ENCODE results near the gene HUNK. TPM values are rescaled to one million over a fixed set of nuclear protein-coding genes. Genes with fewer than 3 reads are reported as not detected.
"Not testable (repeated sequence)": the region's sequence is repeated elsewhere in the genome, so short reads cannot be mapped to it uniquely, and the experiment has no call there.

The HUNK gene
- total and polyA plus RNA-seq, 2 donors from 2014 or later, result 2.7 to 17.2 TPM

DNA sequence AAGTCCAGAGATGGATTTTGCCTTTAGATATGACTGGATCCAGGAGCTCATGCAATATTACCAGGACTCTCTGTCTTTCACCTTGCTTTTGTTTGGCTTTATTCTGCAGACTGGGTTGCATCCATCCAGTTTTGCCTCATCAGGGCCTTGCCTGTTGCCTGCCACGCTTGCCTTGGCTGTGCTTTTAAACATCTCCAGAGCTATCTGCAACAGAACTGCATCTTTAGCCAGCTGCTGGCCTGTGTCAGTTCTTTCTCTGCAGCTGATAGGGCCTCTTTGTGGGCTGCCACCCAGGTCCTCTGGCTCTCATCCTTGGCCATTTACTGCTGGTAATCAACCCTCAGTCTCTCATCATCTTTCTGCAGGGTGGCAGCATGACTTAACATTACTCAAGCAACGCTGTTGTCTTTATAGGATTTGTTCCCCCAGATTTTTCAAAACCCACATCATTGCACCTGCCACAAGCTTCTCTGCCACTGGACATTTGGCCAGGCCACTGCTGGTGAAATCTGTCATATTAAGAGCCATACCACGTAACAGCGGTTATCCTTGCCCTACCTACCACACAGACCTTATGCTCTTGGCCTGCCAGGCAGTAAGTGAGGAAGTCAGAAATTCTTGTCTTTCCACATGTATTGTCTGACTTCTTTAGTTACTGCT lies 24.4 kb upstream of the HUNK start:
- intact Hi-C loops (cut with DNase I), result no loop called here

DNA sequence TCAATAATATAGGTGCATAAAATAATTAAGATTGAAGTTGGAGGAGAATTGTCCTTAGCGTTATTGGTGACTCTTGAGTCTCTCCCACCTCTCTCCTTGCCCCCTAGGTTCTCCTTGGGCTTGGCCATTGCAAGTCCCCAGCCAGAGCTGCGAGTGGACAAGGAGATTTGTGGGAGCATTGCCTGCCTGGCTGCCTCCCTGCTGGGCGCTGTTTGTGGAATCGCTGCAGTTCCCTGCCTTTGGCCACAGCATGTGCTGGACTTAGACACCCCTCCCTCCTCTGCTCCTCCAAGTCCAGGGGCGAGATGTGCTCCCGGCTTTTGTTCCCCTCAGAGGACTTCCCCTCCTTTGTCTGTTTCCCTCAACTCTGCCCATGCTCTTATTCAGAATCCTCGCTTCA lies 21.9 kb upstream of the HUNK start:
- H3K27me3 ChIP-seq (ENCODE audit: control insufficient read depth, insufficient read depth, low read length), result no peaks in the 10 kb centered on the region
- TF ChIP-seq, protein P1, sequence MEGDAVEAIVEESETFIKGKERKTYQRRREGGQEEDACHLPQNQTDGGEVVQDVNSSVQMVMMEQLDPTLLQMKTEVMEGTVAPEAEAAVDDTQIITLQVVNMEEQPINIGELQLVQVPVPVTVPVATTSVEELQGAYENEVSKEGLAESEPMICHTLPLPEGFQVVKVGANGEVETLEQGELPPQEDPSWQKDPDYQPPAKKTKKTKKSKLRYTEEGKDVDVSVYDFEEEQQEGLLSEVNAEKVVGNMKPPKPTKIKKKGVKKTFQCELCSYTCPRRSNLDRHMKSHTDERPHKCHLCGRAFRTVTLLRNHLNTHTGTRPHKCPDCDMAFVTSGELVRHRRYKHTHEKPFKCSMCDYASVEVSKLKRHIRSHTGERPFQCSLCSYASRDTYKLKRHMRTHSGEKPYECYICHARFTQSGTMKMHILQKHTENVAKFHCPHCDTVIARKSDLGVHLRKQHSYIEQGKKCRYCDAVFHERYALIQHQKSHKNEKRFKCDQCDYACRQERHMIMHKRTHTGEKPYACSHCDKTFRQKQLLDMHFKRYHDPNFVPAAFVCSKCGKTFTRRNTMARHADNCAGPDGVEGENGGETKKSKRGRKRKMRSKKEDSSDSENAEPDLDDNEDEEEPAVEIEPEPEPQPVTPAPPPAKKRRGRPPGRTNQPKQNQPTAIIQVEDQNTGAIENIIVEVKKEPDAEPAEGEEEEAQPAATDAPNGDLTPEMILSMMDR (IDR thresholded peaks at IDR 0.05; ENCODE audit: borderline replicate concordance, extremely low read depth, insufficient read depth), result no peak
- no peak overlapping the region for H3K4me3 ChIP-seq (ENCODE audit: low read length in 3 of 3)
- no peak overlapping the region for H3K9ac ChIP-seq (ENCODE audit: low read length in 3 of 3)
- H3K9me3 ChIP-seq (ENCODE audit: control insufficient read depth in 2 of 3, insufficient read depth in 1 of 3, low read length in 3 of 3), result no peaks in the 10 kb centered on the region
- intact Hi-C loops (cut with DNase I), result no loop called here
- DNase-seq, result no peak
- H3K36me3 ChIP-seq (ENCODE audit: control insufficient read depth in 2 of 3, insufficient read depth in 3 of 3, low read length in 3 of 3), result no peaks in the 10 kb centered on the region
- no peak for FAIRE-seq
- no peaks in the 10 kb centered on the region for H3K4me1 ChIP-seq (ENCODE audit: control insufficient read depth in 2 of 3, insufficient read depth in 2 of 3, low read depth in 1 of 3, low read length in 3 of 3)
- H3K27ac ChIP-seq (ENCODE audit: low read depth in 2 of 2, low read length in 2 of 2), result no peak overlapping the region

More for the DNA sequence above, 24.4 kb upstream of the HUNK start:
- TF ChIP-seq, protein P1 (IDR thresholded peaks at IDR 0.05; ENCODE audit: borderline replicate concordance, extremely low read depth, insufficient read depth), result no peak
- no peaks in the 10 kb centered on the region for H3K4me1 ChIP-seq (ENCODE audit: control insufficient read depth in 2 of 3, insufficient read depth in 2 of 3, low read depth in 1 of 3, low read length in 3 of 3)
- no peak overlapping the region for H3K4me3 ChIP-seq (ENCODE audit: low read length in 3 of 3)
- no peak overlapping the region for H3K27ac ChIP-seq (ENCODE audit: low read depth in 2 of 2, low read length in 2 of 2)
- H3K9ac ChIP-seq (ENCODE audit: low read length in 3 of 3), result no peak overlapping the region
- no peaks in the 10 kb centered on the region for H3K36me3 ChIP-seq (ENCODE audit: control insufficient read depth in 2 of 3, insufficient read depth in 3 of 3, low read length in 3 of 3)
- H3K9me3 ChIP-seq (ENCODE audit: control insufficient read depth in 2 of 3, insufficient read depth in 1 of 3, low read length in 3 of 3), result no peaks in the 10 kb centered on the region
- DNase-seq (no peak), FAIRE-seq (no peak)
- H3K27me3 ChIP-seq (ENCODE audit: control insufficient read depth, insufficient read depth, low read length), result no peaks in the 10 kb centered on the region

DNA sequence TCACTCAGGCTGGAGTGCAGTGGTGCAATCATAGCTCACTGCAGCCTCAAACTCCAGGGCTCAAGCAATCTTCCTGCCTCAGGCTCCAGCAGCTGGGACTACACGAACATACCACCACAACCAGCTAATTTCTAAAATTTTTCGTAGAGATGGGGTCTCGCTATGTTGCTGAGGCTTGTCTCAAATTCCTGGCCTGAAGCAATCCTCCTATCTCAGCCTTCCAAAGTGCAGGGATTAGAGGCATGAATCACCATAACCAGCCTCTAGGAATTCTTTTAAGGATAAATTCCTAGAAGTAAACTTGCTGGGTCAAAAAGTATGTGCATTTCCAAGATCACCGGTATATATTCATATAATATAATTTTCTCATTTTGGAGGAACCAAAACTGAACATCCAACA lies 17.6 kb upstream of the HUNK start:
- H3K27ac ChIP-seq (ENCODE audit: low read depth in 2 of 2, low read length in 2 of 2), result no peak overlapping the region
- H3K36me3 ChIP-seq (ENCODE audit: control insufficient read depth in 2 of 3, insufficient read depth in 3 of 3, low read length in 3 of 3), result no peaks in the 10 kb centered on the region
- FAIRE-seq (no peak), DNase-seq (no peak)
- intact Hi-C loops (cut with DNase I), result no loop called here
- H3K9ac ChIP-seq (ENCODE audit: low read length in 3 of 3), result no peak overlapping the region
- no peaks in the 10 kb centered on the region for H3K9me3 ChIP-seq (ENCODE audit: control insufficient read depth in 2 of 3, insufficient read depth in 1 of 3, low read length in 3 of 3)
- H3K27me3 ChIP-seq (ENCODE audit: control insufficient read depth, insufficient read depth, low read length), result no peaks in the 10 kb centered on the region
- H3K4me3 ChIP-seq (ENCODE audit: low read length in 3 of 3), result no peak overlapping the region
- H3K4me1 ChIP-seq (ENCODE audit: control insufficient read depth in 2 of 3, insufficient read depth in 2 of 3, low read depth in 1 of 3, low read length in 3 of 3), result no peaks in the 10 kb centered on the region
- TF ChIP-seq, protein P1 (IDR thresholded peaks at IDR 0.05; ENCODE audit: borderline replicate concordance, extremely low read depth, insufficient read depth), result no peak

DNA sequence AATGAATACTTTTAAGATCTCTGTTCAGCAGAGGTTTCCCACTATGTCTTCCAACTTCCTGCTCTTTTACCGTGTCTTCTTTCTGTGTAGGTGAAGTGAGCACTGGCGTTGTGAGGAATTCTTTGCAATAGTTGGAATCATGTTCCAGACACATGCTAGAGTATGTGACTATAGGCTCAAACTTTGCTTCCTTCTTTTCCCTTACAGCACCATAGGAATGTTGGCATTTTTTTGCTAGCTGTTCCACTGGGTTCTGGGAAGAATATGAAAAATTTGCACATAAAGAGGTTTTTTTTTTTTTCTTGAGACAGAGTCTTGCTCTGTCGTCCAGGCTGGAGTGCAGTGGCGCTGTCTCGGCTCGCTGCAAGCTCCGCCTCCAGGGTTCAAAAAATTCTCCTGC lies 15.7 kb upstream of the HUNK start:
- Histone ChIP-seq H3K4me1 (ENCODE audit: control insufficient read depth in 2 of 3, insufficient read depth in 2 of 3, low read depth in 1 of 3, low read length in 3 of 3) (no peaks in the 10 kb centered on the region), H3K27me3 (ENCODE audit: control insufficient read depth, insufficient read depth, low read length) (no peaks in the 10 kb centered on the region), H3K9me3 (ENCODE audit: control insufficient read depth in 2 of 3, insufficient read depth in 1 of 3, low read length in 3 of 3) (no peaks in the 10 kb centered on the region), H3K9ac (ENCODE audit: low read length in 3 of 3) (no peak overlapping the region), H3K4me3 (ENCODE audit: low read length in 3 of 3) (no peak overlapping the region), H3K36me3 (ENCODE audit: control insufficient read depth in 2 of 3, insufficient read depth in 3 of 3, low read length in 3 of 3) (no peaks in the 10 kb centered on the region), H3K27ac (ENCODE audit: low read depth in 2 of 2, low read length in 2 of 2) (no peak overlapping the region)
- FAIRE-seq (no peak), DNase-seq (no peak)
- intact Hi-C loops (cut with DNase I), result no loop called here
- TF ChIP-seq, protein P1 (IDR thresholded peaks at IDR 0.05; ENCODE audit: borderline replicate concordance, extremely low read depth, insufficient read depth), result no peak

DNA sequence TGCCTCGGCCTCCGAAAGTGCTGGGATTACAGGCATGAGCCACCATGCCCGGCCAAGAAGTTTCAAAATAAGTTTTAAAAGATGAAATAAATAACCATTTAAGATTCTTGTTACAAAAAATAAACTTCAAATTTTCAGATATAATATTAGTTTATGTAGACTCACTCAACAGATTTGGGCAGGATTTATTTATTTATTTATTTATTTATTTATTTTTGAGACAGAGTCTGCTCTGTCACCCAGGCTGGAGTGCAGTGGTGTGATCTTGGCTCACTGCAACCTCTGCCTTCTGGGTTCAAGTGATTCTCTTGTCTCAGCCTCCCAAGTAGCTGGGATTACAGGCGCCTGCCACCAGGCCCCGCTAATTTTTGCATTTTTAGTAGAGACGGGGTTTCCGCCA lies 15.2 kb upstream of the HUNK start:
- H3K27ac ChIP-seq (ENCODE audit: low read depth in 2 of 2, low read length in 2 of 2); H3K9me3 ChIP-seq (ENCODE audit: control insufficient read depth in 2 of 3, insufficient read depth in 1 of 3, low read length in 3 of 3); H3K9ac ChIP-seq (ENCODE audit: low read length in 3 of 3); H3K36me3 ChIP-seq (ENCODE audit: control insufficient read depth in 2 of 3, insufficient read depth in 3 of 3, low read length in 3 of 3); H3K4me1 ChIP-seq (ENCODE audit: control insufficient read depth in 2 of 3, insufficient read depth in 2 of 3, low read depth in 1 of 3, low read length in 3 of 3); H3K27me3 ChIP-seq (ENCODE audit: control insufficient read depth, insufficient read depth, low read length); DNase-seq; FAIRE-seq; H3K4me3 ChIP-seq (ENCODE audit: low read length in 3 of 3); intact Hi-C loops (cut with DNase I): not testable (repeated sequence)

All from kidney (tissue), 14 donors.